GM18868 (cell line): Measurements from ENCODE around the gene RANGAP1.
A peak's percentile ranks its signal among the peaks of the same experiment; 100 is the strongest.

Experiments
- ATAC-seq: cut with Tn5 transposase; IDR thresholded peaks from one replicate; pipeline ENCODE4 v1.9.1; 2021; ENCODE audit warnings: mild to moderate bottlenecking, moderate library complexity; ENCODE audit not compliant: unreplicated experiment

Gene RANGAP1

DNA sequence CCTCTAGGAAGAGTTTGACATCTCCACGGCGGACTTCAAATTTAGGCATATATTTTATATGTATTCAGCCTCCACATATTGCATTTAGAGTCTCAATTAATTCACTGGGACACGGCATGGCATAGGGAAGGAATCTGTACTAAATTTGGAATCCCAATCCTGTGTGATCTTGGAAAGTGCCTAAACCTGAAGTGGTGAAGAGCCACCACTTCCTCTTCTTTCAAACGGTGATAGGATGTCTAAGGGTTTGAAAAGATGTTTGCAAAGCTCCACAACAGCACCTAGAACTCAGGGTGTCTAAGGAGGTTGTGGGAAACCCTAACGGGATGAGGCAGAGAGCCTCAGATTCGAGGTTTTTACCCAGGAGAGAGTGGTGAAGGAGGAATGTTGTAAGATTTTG, 81.9 kb downstream of the RANGAP1 start:
- no peak for ATAC-seq

DNA sequence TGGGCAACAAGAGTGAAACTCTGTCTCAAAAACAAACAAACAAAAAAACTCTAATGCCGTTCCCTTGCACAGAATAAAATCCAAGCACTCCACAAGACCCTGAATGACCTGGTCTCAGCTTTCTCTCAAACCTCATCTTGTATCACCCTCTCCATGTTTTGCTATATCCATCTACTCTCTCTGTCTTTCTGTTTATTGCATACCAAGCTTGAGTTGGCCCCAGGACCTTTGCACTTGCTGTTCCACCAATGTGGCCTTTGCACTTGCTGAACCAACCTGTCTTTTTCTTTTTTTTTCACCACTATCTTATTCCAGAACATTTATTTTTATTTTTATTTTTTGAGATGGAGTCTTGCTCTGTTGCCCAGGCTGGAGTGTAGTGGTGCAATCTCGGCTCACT, 82.9 kb downstream of the RANGAP1 start:
- ATAC-seq = no peak

DNA sequence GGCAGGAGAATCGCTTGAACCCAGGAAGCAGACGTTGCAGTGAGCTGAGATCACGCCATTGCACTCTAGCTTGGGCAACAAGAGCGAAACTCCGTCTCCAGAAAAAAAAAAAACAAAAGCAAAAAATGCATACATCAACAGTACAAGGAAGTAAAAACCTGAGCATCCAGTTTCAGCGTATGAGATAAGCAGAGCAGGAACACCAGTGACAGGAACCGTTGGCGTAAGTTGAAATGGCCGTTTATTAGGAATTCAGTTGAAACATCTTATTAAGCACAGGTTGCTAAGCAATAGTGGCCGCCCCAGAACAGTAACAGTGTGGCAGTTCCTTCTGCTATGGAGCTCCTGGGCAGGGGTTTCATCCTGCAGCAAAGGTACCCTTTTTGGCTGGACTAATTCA, 84.8 kb downstream of the RANGAP1 start:
- ATAC-seq = no peak

DNA sequence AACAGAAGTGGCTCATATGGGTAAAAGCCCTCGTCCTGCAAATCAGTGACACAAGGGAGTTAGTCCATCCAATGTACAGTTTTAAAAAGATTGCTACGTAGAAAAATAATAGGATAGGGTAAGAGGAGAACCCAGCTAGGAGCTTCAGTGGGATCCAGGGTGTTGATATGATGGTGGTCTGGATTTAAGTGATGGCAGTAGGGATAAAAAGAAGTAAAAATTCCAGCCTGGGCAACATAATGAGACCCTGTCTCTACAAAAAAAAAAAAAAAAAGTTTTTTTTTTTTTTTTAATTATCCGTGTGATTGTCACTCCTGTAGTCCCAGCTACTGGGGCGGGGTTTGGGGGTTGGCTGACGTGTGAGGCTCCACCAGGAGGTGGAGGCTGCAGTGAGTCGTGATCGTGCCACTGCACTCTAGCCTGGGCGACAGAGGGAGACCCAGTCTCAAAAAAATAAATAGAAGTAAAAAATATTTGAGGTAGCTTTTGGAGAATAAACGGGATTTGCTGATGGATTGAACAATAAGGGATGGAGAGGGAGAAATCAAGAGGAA, 87.9 kb downstream of the RANGAP1 start:
- no peak for ATAC-seq

DNA sequence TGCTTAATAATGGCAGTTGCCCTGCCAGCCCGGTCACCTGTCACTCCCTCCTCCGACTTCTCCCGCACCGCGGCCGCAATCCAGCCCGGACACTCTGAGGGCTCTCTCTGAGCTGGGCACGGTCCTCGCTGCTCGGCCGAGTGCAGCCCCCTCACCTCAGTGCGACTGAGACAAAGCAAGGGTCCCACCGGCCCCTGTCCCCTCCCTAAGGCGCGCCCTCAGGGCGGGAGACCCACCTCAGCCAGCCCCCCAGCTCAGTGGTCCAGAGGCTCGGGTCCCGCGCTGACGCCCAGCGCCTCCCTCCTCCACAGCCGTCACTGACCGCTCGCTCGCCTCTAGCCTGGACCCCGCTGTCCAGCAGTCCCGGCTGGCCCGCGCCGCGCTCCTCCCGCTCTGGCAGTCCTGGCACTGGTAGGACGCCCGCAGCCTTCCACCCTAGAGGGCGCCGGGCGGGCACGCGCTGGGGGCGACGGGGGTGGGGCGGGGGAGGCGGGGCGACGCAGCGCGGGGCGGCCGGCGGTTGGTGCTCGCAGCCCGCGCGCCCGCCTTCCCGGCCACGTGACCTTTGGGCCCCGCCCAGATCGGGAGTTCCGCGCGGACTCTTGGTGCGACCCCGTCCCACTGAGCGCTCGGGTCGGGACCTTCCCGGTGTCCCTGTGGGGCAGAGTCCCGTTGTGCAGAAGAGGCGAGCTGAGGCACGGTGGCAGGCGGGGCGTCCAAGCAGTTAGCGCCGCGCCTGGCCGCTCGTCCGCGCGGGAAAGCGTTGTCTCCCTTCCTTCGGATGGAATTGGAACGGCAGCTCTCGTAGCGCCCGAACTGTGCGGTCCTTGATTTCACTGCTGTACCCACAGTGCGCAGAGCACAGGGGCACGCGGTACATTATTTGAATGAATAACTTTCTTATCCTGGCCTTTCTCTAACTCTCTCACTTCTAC, 88.7 kb downstream of the RANGAP1 start:
- peak; percentile 63 for ATAC-seq
